WTC11 (cell line): Measurements from ENCODE around the gene GGCT.

Experiments used
- SMAD3 ChIP-seq: sonication (generic); formaldehyde crosslinking; IDR thresholded peaks from 2 replicates; pipeline ENCODE4 v1.8.0; 2022; ENCODE audit warnings: missing genetic modification reagents, mild to moderate bottlenecking, borderline replicate concordance
- TF ChIP-seq, protein P1 (sequence below): fragments of 200-600 bp; IDR thresholded peaks from 2 replicates; pipeline ENCODE4 v1.8.0; 2022; ENCODE audit warnings: antibody characterized with exemption
- TF ChIP-seq, protein P2 (sequence below): sonication (generic); formaldehyde crosslinking; IDR thresholded peaks from 2 replicates; pipeline ENCODE4 v1.8.0; 2023; ENCODE audit warnings: missing genetic modification reagents, mild to moderate bottlenecking, borderline replicate concordance

DNA sequence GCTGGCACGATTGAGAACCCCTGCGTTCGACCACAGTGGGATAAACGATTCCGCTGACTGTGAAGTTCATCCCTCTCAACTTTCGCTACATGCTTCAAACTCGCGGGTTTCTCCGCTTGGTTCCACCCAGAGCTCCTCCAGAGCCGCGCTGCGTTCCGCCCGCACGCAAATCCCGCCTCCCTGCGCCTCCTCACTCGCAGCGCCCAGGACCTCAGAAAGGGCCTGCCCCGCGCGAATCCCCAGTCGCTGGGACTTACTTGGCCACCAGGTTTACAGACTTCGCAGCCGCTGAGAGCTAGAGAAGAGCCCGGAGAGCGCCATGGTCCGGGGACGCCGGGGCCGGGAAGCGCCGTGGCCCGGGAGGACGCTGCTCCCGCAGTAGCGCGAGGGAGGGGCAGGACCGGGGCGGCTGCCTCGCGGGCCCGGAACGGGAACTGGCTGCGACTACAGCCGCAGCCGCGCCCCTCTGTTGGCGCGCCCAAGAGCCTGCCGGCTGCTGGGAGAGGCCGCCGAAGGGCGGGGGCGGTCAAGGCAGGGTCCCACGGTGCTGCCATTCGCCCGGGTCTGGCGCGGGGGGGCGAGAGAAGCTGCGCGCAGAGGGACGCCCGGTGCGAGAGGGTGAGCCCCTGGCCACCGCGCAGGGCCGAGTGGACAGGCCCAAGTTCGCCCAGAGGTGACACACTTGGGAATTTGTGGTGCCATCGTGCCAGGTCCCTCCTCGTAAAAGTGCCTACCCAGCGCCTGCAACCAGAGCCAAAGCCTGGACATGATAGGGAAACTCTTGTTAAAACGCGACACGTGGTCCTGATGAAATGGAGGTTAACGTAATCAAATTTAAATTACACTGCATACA is 26.1 kb downstream of the GGCT start, which contains the start of gene NOD1:
- TF ChIP-seq, protein P1, sequence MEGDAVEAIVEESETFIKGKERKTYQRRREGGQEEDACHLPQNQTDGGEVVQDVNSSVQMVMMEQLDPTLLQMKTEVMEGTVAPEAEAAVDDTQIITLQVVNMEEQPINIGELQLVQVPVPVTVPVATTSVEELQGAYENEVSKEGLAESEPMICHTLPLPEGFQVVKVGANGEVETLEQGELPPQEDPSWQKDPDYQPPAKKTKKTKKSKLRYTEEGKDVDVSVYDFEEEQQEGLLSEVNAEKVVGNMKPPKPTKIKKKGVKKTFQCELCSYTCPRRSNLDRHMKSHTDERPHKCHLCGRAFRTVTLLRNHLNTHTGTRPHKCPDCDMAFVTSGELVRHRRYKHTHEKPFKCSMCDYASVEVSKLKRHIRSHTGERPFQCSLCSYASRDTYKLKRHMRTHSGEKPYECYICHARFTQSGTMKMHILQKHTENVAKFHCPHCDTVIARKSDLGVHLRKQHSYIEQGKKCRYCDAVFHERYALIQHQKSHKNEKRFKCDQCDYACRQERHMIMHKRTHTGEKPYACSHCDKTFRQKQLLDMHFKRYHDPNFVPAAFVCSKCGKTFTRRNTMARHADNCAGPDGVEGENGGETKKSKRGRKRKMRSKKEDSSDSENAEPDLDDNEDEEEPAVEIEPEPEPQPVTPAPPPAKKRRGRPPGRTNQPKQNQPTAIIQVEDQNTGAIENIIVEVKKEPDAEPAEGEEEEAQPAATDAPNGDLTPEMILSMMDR, result no peak
- TF ChIP-seq, protein P2, sequence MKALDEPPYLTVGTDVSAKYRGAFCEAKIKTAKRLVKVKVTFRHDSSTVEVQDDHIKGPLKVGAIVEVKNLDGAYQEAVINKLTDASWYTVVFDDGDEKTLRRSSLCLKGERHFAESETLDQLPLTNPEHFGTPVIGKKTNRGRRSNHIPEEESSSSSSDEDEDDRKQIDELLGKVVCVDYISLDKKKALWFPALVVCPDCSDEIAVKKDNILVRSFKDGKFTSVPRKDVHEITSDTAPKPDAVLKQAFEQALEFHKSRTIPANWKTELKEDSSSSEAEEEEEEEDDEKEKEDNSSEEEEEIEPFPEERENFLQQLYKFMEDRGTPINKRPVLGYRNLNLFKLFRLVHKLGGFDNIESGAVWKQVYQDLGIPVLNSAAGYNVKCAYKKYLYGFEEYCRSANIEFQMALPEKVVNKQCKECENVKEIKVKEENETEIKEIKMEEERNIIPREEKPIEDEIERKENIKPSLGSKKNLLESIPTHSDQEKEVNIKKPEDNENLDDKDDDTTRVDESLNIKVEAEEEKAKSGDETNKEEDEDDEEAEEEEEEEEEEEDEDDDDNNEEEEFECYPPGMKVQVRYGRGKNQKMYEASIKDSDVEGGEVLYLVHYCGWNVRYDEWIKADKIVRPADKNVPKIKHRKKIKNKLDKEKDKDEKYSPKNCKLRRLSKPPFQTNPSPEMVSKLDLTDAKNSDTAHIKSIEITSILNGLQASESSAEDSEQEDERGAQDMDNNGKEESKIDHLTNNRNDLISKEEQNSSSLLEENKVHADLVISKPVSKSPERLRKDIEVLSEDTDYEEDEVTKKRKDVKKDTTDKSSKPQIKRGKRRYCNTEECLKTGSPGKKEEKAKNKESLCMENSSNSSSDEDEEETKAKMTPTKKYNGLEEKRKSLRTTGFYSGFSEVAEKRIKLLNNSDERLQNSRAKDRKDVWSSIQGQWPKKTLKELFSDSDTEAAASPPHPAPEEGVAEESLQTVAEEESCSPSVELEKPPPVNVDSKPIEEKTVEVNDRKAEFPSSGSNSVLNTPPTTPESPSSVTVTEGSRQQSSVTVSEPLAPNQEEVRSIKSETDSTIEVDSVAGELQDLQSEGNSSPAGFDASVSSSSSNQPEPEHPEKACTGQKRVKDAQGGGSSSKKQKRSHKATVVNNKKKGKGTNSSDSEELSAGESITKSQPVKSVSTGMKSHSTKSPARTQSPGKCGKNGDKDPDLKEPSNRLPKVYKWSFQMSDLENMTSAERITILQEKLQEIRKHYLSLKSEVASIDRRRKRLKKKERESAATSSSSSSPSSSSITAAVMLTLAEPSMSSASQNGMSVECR, result peak; percentile 63; the same call in 1 of the 2 replicates
- peak; percentile 45; the same call in 1 of the 2 replicates for TF ChIP-seq SMAD3 (CRISPR knock-in tag)
